Endometrial microvascular endothelial cells (primary cell): ENCODE measurements around the gene TGFB3. TPM values are rescaled to one million over a fixed set of nuclear protein-coding genes. Genes with fewer than 3 reads are reported as not detected.
"Not testable (repeated sequence)": the region's sequence is repeated elsewhere in the genome, so short reads cannot be mapped to it uniquely, and the experiment has no call there.

ENCODE experiments used
- in situ Hi-C: cut with HindIII; loops from 2 replicates; pipeline ENCODE4 v1.10.0; 2017; ENCODE audit warnings: low sequenced_read_pairs, low pct_unique_long_range_greater_than_20kb; ENCODE audit errors: inconsistent ontology term
- total RNA-seq: library from RNA; depleted of rRNA; stranded (reverse); fragments of >200 nt; gene quantifications from one replicate; pipeline ENCODE4 v1.2.3, GENCODE V29; 2015; ENCODE audit errors: inconsistent ontology term

TGFB3 gene
- total RNA-seq, 1 donor from 2014 or later: 4.3 TPM

- in situ Hi-C loops: no loop called here
Observed at GRCh38 chr14:75969126-75969525, 12.7 kb downstream of the TGFB3 start.

- in situ Hi-C loops: no loop called here
Observed at GRCh38 chr14:75968456-75968855, 13.3 kb downstream of the TGFB3 start.

- in situ Hi-C loops: no loop called here
Observed at GRCh38 chr14:75967866-75968265, 13.9 kb downstream of the TGFB3 start.

DNA sequence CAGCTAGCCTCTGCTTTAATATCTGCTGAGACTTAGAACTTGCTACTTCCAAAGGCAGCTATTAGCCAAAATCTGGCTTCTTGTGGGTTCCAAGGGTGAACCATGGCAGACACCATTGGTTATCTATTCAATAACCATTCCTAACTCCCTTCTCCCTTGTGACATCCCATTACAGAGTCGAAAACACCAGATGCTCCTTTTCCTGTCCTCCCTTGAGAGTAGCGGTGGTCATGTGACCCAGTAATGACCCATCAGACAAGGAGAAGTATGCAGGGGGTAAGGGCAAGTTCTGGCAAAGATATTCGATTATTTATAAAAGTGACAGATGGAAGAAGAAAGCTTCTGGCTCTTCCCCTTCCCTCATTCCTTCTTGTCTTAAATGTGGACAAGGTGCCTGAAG lies 20.1 kb downstream of the TGFB3 start:
- in situ Hi-C loops: no loop called here

GRCh38 chr14:75960231-75960630 lies 21.6 kb downstream of the TGFB3 start:
- in situ Hi-C loops: no loop called here

GRCh38 chr14:75959031-75959430 lies 22.8 kb downstream of the TGFB3 start:
- in situ Hi-C loops: no loop called here

GRCh38 chr14:75952489-75952888 lies 29.3 kb downstream of the TGFB3 start:
- in situ Hi-C loops: no loop called here

- in situ Hi-C loops: no loop called here
Observed at GRCh38 chr14:75946785-75947184, 35.0 kb downstream of the TGFB3 start.

GRCh38 chr14:75944607-75945241 lies 37.1 kb downstream of the TGFB3 start:
- in situ Hi-C loops: no loop called here

GRCh38 chr14:75941030-75941429 lies 40.8 kb downstream of the TGFB3 start:
- in situ Hi-C loops: no loop called here

DNA sequence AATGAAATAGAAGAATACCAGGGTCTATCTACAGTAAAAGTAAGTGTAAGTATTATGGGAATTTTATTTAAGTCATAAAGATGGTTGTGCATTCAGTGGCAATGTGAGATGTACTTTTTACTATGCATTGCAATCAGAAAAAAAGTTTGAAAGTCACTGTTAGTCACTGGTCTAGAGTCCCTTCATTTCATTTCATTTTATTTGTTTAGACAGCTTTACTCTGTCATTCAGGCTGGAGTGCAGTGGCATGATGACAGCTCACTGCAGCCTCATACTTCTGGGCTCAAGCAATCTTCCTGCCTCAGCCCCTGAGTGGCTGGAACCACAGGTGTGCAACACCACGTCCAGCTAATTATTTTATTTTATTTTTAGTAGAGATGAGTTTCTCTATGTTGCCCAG lies 42.6 kb downstream of the TGFB3 start:
- in situ Hi-C loops: no loop called here

GRCh38 chr14:75934998-75935628 lies 46.7 kb downstream of the TGFB3 start:
- in situ Hi-C loops: no loop called here

GRCh38 chr14:75933712-75934296 lies 48.0 kb downstream of the TGFB3 start:
- in situ Hi-C loops: no loop called here

DNA sequence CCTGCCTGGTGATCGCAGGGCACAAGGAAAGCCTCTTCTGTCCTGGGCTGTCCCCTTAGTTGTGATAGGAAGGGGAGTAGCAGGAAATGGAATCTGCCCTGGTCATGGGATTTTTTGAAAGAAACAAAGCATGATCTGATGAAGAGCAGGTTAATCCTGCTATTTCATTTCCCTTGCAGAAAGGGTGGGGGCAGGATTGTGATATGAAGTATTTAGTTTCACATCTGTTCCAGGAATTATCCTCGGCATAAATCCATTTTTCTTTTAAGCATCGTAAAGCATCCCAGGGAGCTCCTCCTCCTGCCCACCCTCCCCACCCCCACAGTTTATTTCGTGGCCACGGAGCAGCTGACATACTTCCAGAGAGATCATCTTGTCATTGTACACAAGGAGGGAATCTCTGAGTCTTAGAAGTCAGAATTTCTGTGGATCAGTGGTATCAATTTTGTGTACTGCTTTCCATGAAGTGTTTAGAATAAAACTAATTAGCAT lies 53.1 kb downstream of the TGFB3 start:
- in situ Hi-C loops: no loop called here

GRCh38 chr14:75927564-75928087 lies 54.2 kb downstream of the TGFB3 start:
- in situ Hi-C loops: no loop called here

DNA sequence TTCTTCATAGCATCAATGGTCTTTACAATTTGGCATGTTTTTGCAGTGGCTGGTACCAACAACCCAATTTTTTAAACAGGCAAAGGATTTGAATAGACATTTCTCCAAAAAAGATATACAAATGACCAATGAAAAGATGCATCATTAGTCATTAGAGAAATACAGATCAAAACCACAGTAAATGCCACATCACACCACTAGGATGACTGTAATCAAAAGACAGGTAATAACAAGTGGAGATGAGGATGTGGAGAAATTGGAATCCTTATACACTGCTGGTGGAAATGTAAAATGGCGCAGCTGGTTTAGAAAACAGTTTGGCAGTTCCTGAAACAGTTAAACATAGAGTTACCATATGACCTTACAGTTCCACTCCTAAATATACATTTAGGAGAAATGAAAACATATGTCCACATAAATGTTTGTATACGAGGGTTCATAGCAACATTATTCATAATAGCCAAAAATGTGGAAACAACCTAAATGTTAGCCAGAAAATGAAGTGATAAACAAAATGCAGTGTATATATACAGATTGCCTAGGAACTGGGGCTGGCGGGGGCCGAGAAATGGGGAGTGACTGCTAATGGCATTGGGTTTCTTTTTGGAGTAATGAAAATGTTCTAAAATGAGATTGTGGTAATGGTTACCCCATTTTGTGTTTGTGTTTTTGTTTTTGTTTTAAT lies 55.2 kb downstream of the TGFB3 start:
- in situ Hi-C loops: no loop called here

DNA sequence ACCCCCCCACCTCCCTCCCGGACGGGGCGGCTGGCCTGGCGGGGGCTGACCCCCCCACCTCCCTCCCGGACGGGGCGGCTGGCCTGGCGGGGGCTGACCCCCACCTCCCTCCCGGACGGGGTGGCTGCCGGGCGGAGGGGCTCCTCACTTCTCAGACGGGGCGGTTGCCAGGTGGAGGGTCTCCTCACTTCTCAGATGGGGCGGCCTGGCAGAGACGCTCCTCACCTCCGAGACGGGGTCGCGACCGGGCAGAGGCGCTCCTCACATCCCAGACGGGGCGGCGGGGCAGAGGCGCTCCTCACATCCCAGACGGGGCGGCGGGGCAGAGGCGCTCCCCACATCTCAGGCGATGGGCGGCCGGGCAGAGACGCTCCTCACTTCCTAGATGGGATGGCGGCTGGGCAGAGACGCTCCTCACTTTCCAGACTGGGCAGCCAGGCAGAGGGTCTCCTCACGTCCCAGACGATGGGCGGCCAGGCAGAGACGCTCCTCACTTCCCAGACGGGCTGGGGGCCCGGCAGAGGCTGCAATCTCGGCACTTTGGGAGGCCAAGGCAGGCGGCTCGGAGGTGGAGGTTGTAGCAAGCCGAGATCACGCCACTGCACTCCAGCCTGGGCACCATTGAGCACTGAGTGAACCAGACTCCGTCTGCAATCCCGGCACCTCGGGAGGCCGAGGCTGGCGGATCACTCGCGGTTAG lies 56.5 kb downstream of the TGFB3 start:
- in situ Hi-C loops: not testable (repeated sequence)

DNA sequence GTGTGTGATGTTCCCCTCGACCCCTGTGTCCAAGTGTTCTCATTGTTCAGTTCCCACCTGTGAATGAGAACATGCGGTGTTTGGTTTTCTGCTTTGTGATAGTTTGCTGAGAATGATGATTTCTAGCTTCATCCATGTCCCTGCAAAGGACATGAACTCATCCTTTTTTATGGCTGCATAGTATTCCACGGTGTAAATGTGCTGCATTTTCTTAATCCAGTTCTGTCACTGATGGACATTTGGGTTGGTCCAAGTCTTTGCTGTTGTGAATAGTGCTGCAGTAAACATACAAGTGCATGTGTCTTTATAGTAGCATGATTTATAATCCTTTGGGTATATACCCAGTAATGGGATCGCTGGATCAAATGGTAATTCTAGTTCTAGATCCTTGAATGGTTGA lies 61.4 kb downstream of the TGFB3 start:
- in situ Hi-C loops: loop anchor here (25.0 kb wide), 1 partner anchor 208 kb away; no protein-coding TSS in a partner anchor

DNA sequence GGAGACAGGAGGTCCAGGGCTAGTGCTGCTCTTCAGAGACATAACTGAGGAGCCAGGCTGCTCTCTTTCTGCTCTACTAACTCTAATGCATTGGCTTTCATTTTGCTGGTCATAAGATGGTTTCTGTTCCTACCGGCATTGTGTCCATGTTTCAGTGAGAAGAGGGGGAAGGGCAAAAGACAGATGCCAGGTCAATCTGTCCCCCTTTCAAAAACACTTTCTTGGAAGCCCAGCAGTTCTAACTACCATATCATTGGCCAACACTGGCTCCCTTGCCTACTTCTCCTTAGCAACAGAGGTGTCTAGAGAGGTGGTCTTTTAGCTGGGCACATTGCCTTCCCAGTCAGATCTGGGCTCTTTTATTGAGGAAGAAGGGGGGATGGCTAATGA lies 63.9 kb downstream of the TGFB3 start:
- in situ Hi-C loops: loop anchor here (25.0 kb wide), 1 partner anchor 206 kb away; no protein-coding TSS in a partner anchor
